HEK293 (cell line): ENCODE measurements around the gene CHID1.

Source experiments
- CTCF ChIA-PET: fragments of 350-600 bp; formaldehyde crosslinking; extraction: SDS; loops from one replicate; lab custom pipeline; 2021; ENCODE audit warnings: antibody characterized with exemption; lab: Yijun Ruan, JAX
- POLR2A ChIA-PET: fragments of 300-600 bp; formaldehyde crosslinking; extraction: SDS; loops from one replicate; lab custom pipeline; 2020; ENCODE audit warnings: antibody characterized with exemption, inconsistent platforms; lab: Yijun Ruan, JAX
- H3K27ac ChIP-seq: fragments of 200-500 bp; sonication (Bioruptor generic); 2 replicates; pipeline ENCODE4 v1.5.1; 2014; ENCODE audit warnings: low read depth, low read length, control low read depth, inconsistent platforms; ENCODE audit errors: extremely low read depth
- H3K36me3 ChIP-seq, 2 experiments: fragments of 200-500 bp in 1 of 2; sonication (Bioruptor generic) in 1 of 2; 1 replicate in 1 of 2; 2 replicates in 1 of 2; pipeline ENCODE4 v1.5.1; 2014 to 2017; ENCODE audit warnings: inconsistent platforms in 2 of 2, low read length in 2 of 2; ENCODE audit not compliant: control insufficient read depth in 2 of 2, insufficient read depth in 1 of 2
- H3K4me1 ChIP-seq: fragments of 200-500 bp; sonication (Bioruptor generic); 2 replicates; pipeline ENCODE4 v1.5.1; 2014; ENCODE audit warnings: mild to moderate bottlenecking, low read length, inconsistent platforms; ENCODE audit not compliant: control insufficient read depth, insufficient read depth
- H3K4me3 ChIP-seq: 2 replicates; pipeline ENCODE4 v1.5.1; 2011; ENCODE audit warnings: low read depth, mild to moderate bottlenecking, control low read depth, low read length, moderate library complexity
- H3K9me3 ChIP-seq: fragments of 200-500 bp; sonication (Bioruptor generic); 2 replicates; pipeline ENCODE4 v1.5.1; 2014; ENCODE audit warnings: low read depth, low read length, inconsistent platforms; ENCODE audit not compliant: control insufficient read depth, insufficient read depth
- GLI2 ChIP-seq: fragments of 450-650 bp; formaldehyde crosslinking; IDR thresholded peaks from 2 replicates; pipeline ENCODE4; 2017; ENCODE audit warnings: missing biosample characterization, missing genetic modification characterization, low read depth, borderline replicate concordance
- KLF1 ChIP-seq: fragments of 450-650 bp; formaldehyde crosslinking; IDR thresholded peaks from 2 replicates; pipeline ENCODE4 v1.5.1; 2016; ENCODE audit warnings: missing biosample characterization, missing genetic modification characterization
- PRDM6 ChIP-seq: fragments of 450-650 bp; formaldehyde crosslinking; IDR thresholded peaks from 2 replicates; pipeline ENCODE4 v1.5.1; 2017; ENCODE audit warnings: missing biosample characterization, missing genetic modification characterization
- REPIN1 ChIP-seq: fragments of 450-650 bp; formaldehyde crosslinking; IDR thresholded peaks from 2 replicates; pipeline ENCODE4 v1.5.1; 2017; ENCODE audit warnings: missing biosample characterization, missing genetic modification characterization, low read depth
- SP2 ChIP-seq: fragments of 450-650 bp; formaldehyde crosslinking; IDR thresholded peaks from 2 replicates; pipeline ENCODE4 v1.5.1; 2016; ENCODE audit warnings: missing biosample characterization, missing genetic modification characterization
- ZBTB44 ChIP-seq: fragments of 450-650 bp; IDR thresholded peaks from 2 replicates; pipeline ENCODE4 v1.5.1; 2018; ENCODE audit warnings: missing biosample characterization, mild to moderate bottlenecking, missing genetic modification characterization
- ZBTB8A ChIP-seq: fragments of 450-650 bp; formaldehyde crosslinking; IDR thresholded peaks from 2 replicates; pipeline ENCODE4 v1.5.1; 2016; ENCODE audit warnings: missing biosample characterization, missing genetic modification characterization
- ZNF121 ChIP-seq: fragments of 450-650 bp; formaldehyde crosslinking; IDR thresholded peaks from 2 replicates; pipeline ENCODE4 v1.5.1; 2016; ENCODE audit warnings: missing biosample characterization, missing genetic modification characterization
- ZNF335 ChIP-seq: fragments of 450-650 bp; formaldehyde crosslinking; conservative IDR thresholded peaks from 2 replicates; pipeline ENCODE4 v1.5.1; 2016; ENCODE audit warnings: missing biosample characterization, missing genetic modification characterization
- ZNF350 ChIP-seq: fragments of 450-650 bp; formaldehyde crosslinking; IDR thresholded peaks from 2 replicates; pipeline ENCODE4 v1.5.0; 2017; ENCODE audit warnings: missing biosample characterization, mild to moderate bottlenecking, missing genetic modification characterization
- ZNF548 ChIP-seq: fragments of 450-650 bp; formaldehyde crosslinking; IDR thresholded peaks from 2 replicates; pipeline ENCODE4 v1.5.1; 2016; ENCODE audit warnings: missing biosample characterization, missing genetic modification characterization
- ZNF549 ChIP-seq: fragments of 450-650 bp; IDR thresholded peaks from 2 replicates; pipeline ENCODE4 v1.5.1; 2018; ENCODE audit warnings: missing biosample characterization, missing genetic modification characterization, mild to moderate bottlenecking, inconsistent platforms, moderate library complexity
- ZNF561 ChIP-seq: fragments of 450-650 bp; IDR thresholded peaks from 2 replicates; pipeline ENCODE4 v1.5.1; 2018; ENCODE audit warnings: missing biosample characterization, missing genetic modification characterization, borderline replicate concordance
- ZNF658 ChIP-seq: fragments of 450-650 bp; formaldehyde crosslinking; IDR thresholded peaks from 2 replicates; pipeline ENCODE4; 2016; ENCODE audit warnings: missing biosample characterization, missing genetic modification characterization
- ZSCAN18 ChIP-seq: fragments of 450-650 bp; formaldehyde crosslinking; IDR thresholded peaks from 2 replicates; pipeline ENCODE4 v1.5.1; 2016; ENCODE audit warnings: missing biosample characterization, missing genetic modification characterization
- TF ChIP-seq, protein P1 (sequence below): fragments of 450-650 bp; formaldehyde crosslinking; IDR thresholded peaks from 2 replicates; pipeline ENCODE4 v1.5.1; 2016; ENCODE audit warnings: missing biosample characterization, missing genetic modification characterization
- TF ChIP-seq, protein P2 (sequence below): fragments of 450-650 bp; formaldehyde crosslinking; IDR thresholded peaks from 2 replicates; pipeline ENCODE4 v1.5.1; 2016; ENCODE audit warnings: missing biosample characterization, missing genetic modification characterization

CHID1 gene

GRCh38 chr11:929405-929804 is 18.8 kb upstream of the CHID1 start:
- Histone ChIP-seq H3K36me3 (peaks cover 3 to 21% of the 10 kb centered on the region in 2 experiments; a peak in 2 of 3 replicates), H3K9me3 (no peaks in the 10 kb centered on the region), H3K4me3 (no peak overlapping the region), H3K4me1 (no peaks in the 10 kb centered on the region), H3K27ac (no peak overlapping the region)
- ChIA-PET CTCF (no interaction called here), POLR2A (interaction anchor here (0.6 kb wide), 1 partner anchor 28 kb away, joined by 3 read pairs; no protein-coding TSS in a partner anchor)
- TF ChIP-seq, protein P1, sequence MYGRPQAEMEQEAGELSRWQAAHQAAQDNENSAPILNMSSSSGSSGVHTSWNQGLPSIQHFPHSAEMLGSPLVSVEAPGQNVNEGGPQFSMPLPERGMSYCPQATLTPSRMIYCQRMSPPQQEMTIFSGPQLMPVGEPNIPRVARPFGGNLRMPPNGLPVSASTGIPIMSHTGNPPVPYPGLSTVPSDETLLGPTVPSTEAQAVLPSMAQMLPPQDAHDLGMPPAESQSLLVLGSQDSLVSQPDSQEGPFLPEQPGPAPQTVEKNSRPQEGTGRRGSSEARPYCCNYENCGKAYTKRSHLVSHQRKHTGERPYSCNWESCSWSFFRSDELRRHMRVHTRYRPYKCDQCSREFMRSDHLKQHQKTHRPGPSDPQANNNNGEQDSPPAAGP, result no peak
- no peak for TF ChIP-seq REPIN1 (tag by site-specific recombination)
- peak; percentile 63 for TF ChIP-seq ZNF121

DNA sequence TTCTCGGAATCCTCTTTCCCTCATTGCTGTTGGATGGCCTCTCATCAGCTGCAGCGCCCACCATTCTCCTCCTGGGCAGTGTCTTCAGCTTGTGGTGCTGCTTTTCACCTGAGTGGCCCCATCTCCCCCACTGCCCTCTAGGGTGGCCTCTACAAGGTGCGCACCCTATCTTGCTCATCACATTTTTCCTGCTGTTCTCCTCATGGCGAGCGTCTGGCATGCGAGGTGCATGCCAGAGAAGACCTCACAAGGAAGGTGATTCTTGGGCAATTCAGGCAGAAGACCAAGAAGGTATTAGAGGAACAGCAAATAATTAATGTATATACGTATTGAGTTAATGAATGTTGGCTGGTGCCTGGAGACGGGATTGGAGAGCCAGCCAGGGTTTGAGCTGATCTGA is 18.2 kb upstream of the CHID1 start:
- no peak overlapping the region for H3K27ac ChIP-seq
- no peaks in the 10 kb centered on the region for H3K4me1 ChIP-seq
- no peaks in the 10 kb centered on the region for H3K9me3 ChIP-seq
- CTCF ChIA-PET, result no interaction called here
- no peak overlapping the region for H3K4me3 ChIP-seq
- TF ChIP-seq PRDM6, result no peak
- TF ChIP-seq ZBTB44 (tag by site-specific recombination), result no peak
- no peak for TF ChIP-seq KLF1 (tag by site-specific recombination)
- no peak for TF ChIP-seq ZBTB8A
- no peak for TF ChIP-seq ZNF561 (tag by site-specific recombination)
- no peak for TF ChIP-seq ZNF350 (tag by site-specific recombination)
- no peak for TF ChIP-seq GLI2 (tag by site-specific recombination)
- TF ChIP-seq, protein P2, sequence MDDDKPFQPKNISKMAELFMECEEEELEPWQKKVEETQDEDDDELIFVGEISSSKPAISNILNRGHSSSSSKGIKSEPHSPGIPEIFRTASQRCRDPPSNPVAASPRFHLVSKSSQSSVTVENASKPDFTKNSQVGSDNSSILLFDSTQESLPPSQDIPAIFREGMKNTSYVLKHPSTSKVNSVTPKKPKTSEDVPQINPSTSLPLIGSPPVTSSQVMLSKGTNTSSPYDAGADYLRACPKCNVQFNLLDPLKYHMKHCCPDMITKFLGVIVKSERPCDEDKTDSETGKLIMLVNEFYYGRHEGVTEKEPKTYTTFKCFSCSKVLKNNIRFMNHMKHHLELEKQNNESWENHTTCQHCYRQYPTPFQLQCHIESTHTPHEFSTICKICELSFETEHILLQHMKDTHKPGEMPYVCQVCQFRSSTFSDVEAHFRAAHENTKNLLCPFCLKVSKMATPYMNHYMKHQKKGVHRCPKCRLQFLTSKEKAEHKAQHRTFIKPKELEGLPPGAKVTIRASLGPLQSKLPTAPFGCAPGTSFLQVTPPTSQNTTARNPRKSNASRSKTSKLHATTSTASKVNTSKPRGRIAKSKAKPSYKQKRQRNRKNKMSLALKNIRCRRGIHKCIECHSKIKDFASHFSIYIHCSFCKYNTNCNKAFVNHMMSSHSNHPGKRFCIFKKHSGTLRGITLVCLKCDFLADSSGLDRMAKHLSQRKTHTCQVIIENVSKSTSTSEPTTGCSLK (tag by site-specific recombination), result no peak
- no peak for TF ChIP-seq ZNF548 (tag by site-specific recombination)
- TF ChIP-seq ZNF658 (tag by site-specific recombination), result no peak
- TF ChIP-seq ZNF335 (tag by site-specific recombination), result no peak
- TF ChIP-seq SP2 (tag by site-specific recombination), result no peak
- TF ChIP-seq ZNF549, result no peak
- no peak for TF ChIP-seq ZSCAN18 (tag by site-specific recombination)
- TF ChIP-seq, all 188 proteins: peak for 0
- POLR2A ChIA-PET, result no interaction called here
- H3K36me3 ChIP-seq, result peaks cover 3 to 21% of the 10 kb centered on the region in 2 experiments; a peak in 2 of 3 replicates
